Activated naive CD4-positive, alpha-beta T cell (primary cell): ENCODE measurements around the gene ANO6.
"Not testable (repeated sequence)": the region's sequence is repeated elsewhere in the genome, so short reads cannot be mapped to it uniquely, and the experiment has no call there.

Experiments
- DNase-seq, 4 experiments: peaks; one replicate each; lab custom pipeline; 2025; lab: John Stamatoyannopoulos, UW

Gene ANO6

DNA sequence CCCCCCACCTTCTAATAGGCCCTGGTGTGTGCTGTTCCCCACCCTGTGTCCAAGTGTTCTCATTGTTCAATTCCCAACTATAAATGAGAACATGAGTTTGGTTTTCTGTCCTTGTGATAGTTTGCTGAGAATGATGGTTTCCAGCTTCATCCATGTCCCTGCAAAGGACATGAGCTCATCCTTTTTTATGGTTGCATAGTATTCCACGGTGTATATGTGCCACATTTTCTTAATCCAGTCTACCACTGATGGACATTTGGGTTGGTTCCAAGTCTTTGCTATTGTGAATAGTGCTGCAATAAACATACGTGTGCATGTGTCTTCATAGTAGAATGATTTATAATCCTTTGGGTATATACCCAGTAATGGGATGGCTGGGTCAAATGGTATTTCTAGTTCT, 20.5 kb downstream of the ANO6 start:
- not testable (repeated sequence) for DNase-seq

DNA sequence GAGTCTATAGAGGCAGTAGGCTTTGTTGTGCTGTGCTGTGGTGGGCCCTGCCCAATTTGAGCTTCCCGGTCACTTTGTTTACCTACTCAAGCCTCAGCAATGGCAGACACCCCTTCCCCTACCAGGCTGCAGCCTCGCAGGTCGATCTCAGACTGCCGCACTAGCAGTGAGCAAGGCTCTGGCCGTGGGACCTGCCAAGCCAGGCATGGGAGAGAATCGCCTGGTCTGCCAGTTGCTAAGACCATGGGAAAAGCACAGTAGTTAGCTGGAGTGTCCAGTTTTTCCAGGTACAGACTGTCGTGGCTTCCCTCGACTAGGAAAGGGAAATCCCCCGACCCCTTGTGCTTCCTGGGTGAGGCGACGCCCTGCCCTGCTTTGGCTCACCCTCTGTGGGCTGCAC, 26.3 kb downstream of the ANO6 start:
- DNase-seq, result no peak

DNA sequence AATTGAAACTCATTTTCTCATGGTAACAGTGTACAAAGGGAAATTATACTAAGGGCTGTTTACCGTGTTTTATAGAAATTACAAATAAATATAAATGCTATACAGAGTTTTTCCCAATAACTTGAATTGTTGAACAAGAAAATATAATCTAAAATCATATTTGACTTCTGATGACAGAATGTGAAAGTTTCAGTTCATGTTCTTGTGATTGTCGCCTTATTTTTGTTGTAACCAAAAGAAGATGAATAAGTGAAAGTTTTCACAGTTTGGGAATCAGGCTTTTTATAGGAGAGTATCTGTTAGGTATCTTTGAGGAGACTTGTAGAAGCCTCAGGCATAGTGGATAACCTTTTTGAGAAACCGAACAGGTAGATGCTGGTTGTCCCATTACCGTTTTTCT, 28.1 kb downstream of the ANO6 start:
- no peak for DNase-seq

DNA sequence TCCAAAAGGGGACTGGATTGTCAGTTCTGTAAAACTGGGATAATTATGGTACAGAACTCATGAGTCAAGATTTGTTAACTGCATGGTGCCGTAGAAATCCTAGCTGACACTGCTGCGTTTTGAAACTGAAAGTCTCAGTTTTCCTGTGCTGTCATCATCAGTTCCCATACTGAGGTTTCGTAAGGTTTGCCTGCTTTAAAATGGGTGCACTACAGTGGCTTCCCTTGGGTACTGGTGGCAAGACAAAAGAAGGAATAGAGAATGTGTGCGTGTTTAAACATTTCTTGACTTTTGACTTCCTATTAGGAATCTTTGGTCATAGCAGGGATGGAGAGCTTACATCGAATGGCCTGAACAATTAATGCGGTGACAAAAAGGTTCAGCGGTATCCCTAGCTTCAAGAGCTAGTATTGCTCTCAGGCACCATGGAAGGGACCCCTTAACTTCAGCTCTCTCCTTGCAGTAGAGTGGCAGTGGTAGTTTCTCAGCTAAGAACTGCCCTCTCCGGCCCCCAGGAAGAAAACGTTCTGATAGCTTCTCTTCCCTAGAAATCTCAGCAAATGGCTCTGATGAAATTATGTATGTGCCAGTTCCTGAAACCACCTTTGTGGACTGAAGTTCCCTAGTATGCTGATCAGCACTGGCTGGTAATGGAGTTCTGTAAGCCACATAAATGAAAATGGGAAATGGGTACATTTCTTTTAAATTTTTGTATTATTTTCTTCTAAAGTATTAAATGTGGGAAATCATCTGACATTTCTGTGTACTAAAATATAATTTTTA, 28.9 kb downstream of the ANO6 start:
- no peak for DNase-seq

DNA sequence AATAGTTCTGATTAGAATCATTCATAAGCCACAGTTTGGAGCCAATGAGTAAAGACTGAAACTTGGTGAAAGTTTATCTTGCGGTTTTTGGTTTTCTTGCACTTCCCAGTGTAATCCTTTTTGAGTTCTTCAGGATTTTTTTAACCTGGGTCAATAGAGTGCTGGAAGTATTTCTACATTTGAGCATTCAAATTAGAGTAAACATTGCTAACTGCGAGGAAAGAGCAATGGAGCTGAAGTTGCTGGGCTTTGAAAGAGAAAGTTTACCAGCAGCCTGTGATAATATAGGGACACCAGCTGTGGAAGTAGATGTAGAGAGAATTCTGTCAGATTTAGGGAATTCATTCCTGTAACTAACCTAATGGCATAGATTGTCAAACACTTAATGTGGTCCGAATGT, 30.3 kb downstream of the ANO6 start:
- DNase-seq, result no peak

DNA sequence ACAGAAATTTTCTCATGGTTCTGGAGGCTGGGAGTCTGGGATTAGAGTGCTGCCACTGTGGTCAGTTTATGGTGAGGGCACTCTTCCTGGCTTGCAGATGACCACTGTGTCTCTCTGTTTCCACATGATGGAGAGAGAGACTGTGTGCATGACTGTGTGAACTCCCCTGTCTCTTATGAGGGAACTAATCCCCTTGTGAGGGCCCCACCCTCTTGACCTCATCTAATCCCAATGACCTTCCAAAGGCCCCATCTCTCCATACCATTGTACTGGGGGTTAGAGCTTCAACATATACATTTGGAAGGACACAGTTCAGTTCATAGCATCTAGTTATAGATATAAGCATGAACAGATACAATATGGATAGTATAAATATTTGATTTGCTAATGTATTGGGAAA, 31.7 kb downstream of the ANO6 start:
- DNase-seq, result no peak

DNA sequence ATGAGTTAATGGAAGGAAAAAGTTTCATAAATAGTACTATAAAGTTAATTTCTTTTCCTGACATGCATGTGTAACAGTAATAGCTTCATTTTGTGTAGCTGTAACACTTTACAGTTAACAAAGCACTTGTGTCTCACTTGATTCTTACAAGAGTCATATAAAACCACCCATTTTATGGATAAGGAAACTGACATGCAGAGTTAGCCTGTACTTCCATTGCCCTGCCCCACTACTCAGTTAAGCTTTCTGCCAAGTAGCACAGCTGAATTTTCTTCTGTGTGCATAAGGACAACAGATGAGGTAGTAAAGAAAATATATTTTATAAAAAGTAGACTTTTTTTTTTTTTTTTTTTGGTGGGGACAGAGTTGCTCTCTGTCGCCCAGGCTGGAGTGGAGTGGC, 32.2 kb downstream of the ANO6 start:
- no peak for DNase-seq

DNA sequence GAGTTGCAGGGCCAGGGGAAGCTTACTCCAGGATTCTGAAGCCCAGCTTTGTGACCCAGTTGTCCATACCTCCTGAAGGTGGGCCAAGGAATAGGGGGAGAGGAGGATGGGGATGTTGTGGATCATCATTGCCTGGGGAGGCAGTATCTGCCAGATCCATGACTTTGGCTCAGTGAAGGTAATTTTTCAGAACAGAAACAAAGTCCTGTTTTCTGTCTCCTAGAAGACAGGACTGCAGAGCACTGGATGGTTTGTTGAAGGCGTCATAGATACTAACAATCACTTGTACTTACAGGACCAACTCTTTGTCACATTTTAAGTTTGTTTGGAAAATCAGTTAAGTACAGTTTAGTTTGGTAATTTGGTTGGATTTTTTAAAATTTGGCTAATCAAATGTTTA, 38.4 kb downstream of the ANO6 start:
- no peak for DNase-seq

DNA sequence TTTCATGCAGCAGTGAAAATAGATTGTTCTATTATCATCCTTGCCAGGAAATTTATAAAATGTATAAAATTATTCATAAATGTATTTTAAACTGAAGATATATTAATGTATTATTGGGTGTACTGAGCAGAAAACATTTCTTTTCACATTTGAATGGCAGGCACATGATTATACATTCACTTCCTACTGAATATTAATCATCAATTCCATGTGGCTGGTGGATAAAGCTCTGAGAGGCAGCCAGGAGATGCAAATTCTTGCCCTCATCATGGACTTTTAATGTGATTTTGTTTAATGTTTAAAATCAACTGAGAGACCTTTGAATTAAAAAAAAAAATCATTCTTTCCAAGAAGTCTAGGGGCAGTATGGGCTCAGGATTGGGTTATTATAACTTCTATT, 40.8 kb downstream of the ANO6 start:
- no peak for DNase-seq

DNA sequence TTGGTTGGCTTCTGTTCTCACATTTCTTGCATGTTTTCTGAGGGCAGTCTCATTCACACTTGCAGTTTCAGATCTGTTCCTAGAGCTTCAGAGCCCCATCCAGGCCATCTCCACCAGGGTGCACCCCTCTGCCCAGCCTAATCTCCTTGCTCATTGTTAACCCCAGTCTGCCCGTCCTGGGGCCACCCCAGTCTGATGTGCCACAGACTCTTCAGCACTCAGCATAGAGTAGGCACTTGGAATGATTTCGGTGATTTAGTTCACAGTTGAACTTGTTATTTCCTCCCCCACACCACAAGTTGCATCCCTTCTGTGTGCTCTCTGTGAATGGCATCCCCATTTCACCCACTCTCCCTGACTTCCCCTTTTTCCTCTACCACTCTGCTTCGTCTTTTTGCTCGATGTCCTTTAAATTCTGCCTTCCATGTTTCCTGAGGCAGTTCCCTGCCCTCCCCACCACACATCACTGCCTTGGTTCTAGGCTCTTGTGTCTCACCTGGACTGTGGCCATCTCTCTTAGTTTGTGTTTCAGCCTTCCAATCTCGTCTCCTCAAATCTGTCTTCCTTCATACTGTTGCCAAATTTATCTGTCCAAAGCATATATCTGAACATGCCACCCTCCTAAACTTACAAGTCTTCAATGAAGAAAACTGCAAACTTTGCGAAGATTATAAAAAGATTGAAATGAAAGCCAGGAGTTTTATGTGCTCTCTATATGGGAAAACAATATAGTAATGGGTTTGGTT, 41.5 kb downstream of the ANO6 start:
- no peak for DNase-seq

DNA sequence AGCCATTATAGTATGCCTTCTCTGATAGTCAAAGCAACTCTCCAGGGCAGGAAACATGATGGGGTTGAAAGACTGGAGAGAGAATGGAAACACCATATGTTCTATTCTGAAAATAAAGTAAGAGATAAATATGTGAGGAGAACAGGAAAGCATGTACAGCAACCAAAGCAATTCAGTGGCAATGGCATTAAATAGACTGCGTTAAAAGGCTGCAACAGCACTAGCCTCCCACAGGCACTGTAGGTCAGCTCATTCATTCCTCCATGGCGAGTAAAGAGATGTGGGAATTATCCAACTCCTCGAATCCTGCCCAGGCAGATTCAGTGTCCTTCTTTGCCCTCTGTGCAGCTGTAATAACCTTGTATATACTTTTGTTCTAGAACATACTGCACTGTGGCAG, 43.8 kb downstream of the ANO6 start:
- DNase-seq, result no peak

DNA sequence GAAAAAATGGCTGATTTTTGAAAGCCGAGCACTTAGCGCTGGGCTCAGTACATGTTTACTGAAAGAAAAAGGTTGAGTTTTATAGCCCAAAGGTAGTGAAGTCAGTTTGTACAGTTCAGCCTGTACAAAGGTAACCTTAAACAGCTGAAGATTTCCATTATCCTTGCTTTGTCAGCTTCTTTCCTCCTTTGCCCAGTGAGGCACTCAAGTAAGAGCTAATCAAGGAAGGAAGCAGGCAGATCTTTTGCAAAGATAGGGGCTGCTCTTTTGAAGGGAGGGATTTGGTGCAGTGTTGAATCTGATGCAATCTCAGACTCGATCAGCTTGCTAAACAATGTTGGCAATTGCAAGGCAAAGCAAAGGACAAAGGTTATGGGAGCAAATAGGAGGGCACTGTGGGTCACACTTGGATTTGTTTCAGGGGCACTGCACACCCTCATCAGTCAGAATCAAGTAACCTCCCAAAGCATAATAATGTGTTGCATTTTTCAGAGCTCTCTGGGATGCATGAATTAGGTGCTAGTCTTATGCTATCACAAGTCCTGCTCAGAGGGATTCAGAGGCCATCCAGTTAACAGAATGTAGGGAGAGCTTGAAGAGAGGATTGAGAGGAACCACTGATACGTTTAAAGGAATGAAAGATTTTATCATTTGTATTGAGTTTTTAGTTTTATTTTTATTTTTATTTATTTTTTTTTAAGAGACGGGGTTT, 44.4 kb downstream of the ANO6 start:
- no peak for DNase-seq

DNA sequence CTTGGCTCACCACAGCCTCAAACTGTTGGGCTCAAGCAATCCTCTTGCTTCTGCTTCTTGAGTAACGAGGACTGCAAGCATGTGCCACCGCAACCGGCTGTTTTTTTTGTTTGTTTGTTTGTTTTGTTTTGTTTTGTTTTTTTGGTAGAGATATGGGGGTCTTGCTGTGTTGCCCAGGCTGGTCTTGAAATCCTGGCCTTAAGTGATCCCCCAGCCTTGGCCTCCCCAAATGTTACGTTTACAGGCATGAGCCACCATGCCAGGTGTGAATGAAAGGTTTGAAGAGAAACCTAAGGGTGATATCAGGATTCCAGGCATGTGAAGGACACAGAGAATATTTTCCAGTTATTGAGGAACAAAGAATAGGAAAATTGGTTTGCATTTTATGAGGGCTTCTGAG, 45.0 kb downstream of the ANO6 start:
- no peak for DNase-seq

DNA sequence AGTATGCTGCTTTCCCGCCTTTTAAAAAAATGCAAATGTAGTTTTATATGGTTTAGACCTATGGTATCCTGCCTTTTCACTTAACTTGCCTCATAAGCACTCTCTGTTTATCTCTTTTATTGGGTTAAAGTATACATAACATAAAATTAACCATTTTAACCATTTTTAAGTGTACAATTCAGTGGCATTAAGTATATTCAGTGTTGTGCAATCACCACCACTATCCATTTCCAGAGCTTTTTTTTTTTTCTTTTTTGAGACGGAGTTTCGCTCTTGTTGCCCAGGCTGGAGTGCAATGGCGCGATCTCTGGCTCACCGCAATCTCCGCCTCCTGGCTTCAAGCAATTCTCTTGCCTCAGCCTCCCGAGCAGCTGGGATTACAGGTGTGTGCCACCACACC, 46.3 kb downstream of the ANO6 start:
- not testable (repeated sequence) for DNase-seq

DNA sequence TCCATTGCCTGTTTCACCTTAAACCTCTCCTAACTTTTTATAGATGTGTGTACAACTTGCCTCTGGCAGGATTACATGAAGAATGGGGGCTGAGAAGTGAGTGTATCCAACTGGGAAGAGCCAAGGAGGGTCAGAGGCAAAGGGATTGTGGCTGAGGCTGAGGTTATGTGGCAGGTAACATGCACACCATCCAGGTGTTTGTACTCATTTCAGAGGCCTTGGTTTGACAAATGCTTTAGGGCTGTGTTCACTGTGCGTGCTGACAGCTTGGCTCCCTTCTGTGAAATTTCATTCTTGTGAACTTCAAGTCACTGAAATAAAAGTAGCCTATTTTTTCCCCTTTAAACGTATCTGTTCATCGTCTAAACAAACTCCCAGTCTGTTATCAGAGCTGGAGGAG, 47.7 kb downstream of the ANO6 start:
- no peak for DNase-seq

DNA sequence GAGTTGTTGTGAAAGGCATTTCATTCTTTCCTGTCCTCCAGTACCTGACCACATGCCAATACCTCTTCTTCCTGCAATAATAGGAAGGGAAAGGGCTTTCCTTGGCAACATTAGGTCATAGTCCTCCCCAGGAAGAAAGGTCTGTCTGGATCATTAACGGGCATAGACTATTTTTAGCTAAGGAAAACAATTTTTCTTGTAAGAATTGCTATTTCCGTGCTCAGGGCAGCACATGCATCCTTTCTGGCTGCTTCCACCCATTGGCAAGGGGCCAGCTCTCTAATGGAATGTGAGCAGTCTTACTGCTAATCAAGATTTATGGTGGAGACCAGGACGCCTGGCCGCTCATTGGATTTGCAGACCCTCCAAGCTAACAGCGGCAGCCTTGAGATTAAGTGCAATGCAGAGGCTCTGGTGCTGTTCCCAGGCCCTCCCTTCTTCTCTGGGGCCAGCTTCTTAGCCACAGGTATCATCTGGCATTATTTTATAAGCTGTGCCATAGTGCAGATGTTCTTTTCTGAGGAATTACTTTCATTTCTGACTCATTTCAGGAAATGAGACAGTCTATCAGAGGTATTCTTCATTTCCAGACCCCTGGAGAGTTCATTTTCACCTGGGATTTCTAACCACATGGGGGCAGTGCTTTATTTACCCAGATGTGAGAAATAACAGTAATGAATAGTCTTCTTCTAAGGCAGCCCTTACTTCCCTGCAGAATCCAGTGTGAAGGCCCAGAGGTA, 52.9 kb downstream of the ANO6 start:
- DNase-seq, result no peak

DNA sequence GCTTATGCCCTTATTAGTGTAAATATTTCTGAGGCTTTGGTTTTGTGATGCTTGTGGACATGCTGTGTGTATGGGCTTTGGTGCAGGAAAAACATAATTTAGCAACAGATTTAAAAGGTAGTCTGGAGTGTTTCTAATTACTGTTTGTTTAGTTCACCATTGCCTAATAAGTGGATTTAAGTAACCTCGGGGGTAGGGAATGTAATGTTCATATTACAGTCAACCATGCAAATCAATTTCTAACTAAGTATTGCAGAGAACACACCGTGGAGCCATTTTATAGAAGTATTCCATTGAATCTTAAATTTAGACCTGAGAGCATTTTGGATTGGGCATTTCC, 53.5 kb downstream of the ANO6 start:
- DNase-seq, result no peak

DNA sequence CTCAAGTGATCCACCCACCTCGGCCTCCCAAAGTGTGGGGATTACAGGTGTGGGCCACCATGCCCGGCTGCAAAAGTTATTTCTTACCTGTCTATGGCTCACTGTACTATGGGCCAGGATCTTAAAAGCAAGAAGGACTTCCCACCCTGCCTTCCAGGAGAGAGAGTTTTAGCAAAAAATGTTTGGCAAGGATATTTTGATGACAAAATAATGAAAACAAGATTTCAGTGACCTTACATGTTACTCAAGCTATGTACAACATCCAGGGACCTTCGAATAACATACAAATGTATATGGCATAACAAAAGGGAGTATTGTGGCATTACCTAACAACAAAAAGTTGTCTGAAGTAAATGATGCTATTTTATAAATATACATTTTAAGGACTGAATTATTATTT, 55.1 kb downstream of the ANO6 start:
- no peak for DNase-seq

DNA sequence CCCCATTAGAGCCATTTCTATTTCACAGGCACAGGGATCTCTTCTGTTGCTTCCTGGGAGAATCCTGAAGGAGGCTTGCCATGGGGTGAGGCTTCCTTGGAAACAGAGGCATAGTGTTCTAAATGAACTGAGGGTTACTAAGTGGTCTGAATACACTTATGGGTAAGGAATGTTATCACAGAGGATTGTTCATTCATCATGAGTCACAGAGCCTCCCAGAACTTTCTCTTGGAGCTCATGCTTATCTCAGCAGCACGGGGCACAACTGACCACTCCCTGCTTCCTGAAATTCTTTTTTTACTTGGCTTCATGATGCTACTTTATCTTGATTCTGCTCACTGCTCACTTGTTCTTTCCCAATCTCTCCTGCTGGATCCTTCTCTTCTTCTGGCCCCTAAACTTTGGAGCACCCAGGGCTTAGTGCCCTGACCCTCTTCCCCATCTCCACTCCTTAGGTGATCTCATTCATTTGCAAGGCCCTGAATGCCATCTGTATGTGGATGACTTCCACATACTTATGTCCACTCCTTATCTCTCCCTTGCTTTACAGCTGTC, 57.9 kb downstream of the ANO6 start:
- DNase-seq, result no peak

DNA sequence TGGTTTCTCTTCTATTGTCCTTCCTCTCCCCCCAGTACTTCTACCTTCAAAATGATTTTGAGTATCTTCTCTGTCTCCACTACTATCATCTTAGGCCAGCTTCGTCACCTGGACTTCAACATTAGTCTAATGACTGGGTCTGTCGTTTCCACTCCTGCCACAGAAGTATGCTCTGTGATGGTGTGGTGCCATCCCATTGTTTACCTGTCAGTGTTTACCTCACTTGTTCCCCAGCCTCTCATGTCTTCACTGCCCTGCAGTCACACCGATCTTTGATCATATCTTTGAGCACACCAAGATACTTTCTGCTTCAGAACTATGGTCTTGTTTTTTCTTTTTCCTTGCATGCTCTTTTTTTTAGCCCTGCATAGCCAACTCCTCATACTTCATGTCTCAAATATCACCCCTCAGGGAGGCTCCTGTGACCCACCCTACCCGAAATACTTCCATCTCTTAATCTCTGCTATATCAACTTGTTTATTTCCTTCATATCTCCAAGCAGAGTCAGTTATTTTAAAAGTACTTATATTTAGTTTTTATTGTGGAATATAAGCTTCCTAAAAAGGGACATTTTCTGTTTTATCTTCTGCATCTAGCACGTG, 60.4 kb downstream of the ANO6 start:
- DNase-seq, result no peak

DNA sequence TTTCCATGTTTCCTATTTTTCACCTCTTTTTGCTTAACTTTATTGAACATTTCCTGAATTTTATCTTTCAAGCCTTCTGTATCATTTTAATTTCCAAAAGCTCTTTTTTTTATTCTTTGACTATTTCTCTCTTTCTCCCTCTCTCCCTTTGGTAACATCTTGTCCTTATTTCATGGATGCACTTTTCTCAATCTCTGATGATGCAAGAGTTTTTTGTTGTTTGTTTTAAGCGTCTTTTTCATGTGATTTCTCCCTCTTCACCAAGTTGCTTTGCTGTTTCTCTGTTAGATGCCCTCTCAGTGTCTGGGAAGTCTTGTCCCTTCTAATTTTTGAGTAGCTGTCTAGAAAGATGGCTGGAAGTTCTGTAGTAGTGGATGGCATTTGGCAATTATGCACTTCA, 62.6 kb downstream of the ANO6 start:
- DNase-seq, result no peak
